ENCODE results near the gene CA11. TPM values are rescaled to one million over a fixed set of nuclear protein-coding genes. Genes with fewer than 3 reads are reported as not detected.
A peak's percentile ranks its signal among the peaks of the same experiment; 100 is the strongest.

Gene CA11
- total and polyA plus RNA-seq, 9 of the 15 experiments (the other 6 are each of a cell fraction or from before 2014, with no cell fraction given) = 2.9 to 19.9 (median 8.3) TPM

GRCh38 chr19:48634424-48635262 is 11.3 kb downstream of the CA11 start (continued):
- TF ChIP-seq USF2 (CRISPR knock-in tag; IDR thresholded peaks at IDR 0.05) (peak; percentile 96), NRF1 (conservative IDR thresholded peaks at IDR 0.05 in 1 of 2, IDR thresholded peaks at IDR 0.05 in 1 of 2) (peak; percentile 84 to 87), LARP7 (IDR thresholded peaks at IDR 0.05) (no peak), KDM4B (IDR thresholded peaks at IDR 0.05; ENCODE audit: borderline replicate concordance in 2 of 2, low read depth in 1 of 2) (peak in 1 of 2 experiments; percentile 69; a peak in 1 of 4 replicates), CHD1 (IDR thresholded peaks at IDR 0.05; ENCODE audit: low read length) (no peak), NEUROD1 (IDR thresholded peaks at IDR 0.05; ENCODE audit: borderline replicate concordance, low read depth, low read length, partially characterized antibody) (peak; percentile 86), SP2 (IDR thresholded peaks at IDR 0.05; ENCODE audit: extremely low read depth, low read depth, low read length, poor library complexity, severe bottlenecking) (no peak), LCOR (CRISPR knock-in tag; IDR thresholded peaks at IDR 0.05) (no peak), ARID4B (CRISPR knock-in tag; IDR thresholded peaks at IDR 0.05) (no peak; the same call in 1 of the 2 replicates), XRCC4 (IDR thresholded peaks at IDR 0.05; ENCODE audit: extremely low read depth, insufficient read depth, insufficient read length) (no peak), ZFPM2 (CRISPR knock-in tag; IDR thresholded peaks at IDR 0.05) (no peak), CHD4 (IDR thresholded peaks at IDR 0.05; ENCODE audit: insufficient read depth, insufficient replicate concordance, low read depth, low read length, poor library complexity, severe bottlenecking) (peak; percentile 33), ELK1 (CRISPR knock-in tag; IDR thresholded peaks at IDR 0.05) (no peak), U2AF1 (optimal IDR thresholded peaks at IDR 0.05; ENCODE audit: low read depth, low read length) (no peak), ZNF707 (CRISPR knock-in tag; conservative IDR thresholded peaks at IDR 0.05) (no peak), DIDO1 (tag; IDR thresholded peaks at IDR 0.05; ENCODE audit: low read depth) (no peak), MECOM (CRISPR knock-in tag; IDR thresholded peaks at IDR 0.05) (no peak), POLR2B (IDR thresholded peaks at IDR 0.05; ENCODE audit: low read depth, partially characterized antibody) (peak; percentile 46), ELF1 (tag; IDR thresholded peaks at IDR 0.05) (no peak), SRSF3 (IDR thresholded peaks at IDR 0.05; ENCODE audit: insufficient read depth, low read length) (no peak), JUN (IDR thresholded peaks at IDR 0.05; ENCODE audit: borderline replicate concordance, low read depth, low read length) (peak; percentile 26; the same call in 1 of the 2 replicates), JUN (CRISPR knock-in tag; IDR thresholded peaks at IDR 0.05; ENCODE audit: borderline replicate concordance) (no peak)

All from K562 (cell line).